Measurements from ENCODE around the gene MS4A8. TPM values are rescaled to one million over a fixed set of nuclear protein-coding genes. Genes with fewer than 3 reads are reported as not detected.

MS4A8 gene
- total and polyA plus RNA-seq, 2 of the 4 experiments (the other 2 are of a cell fraction): not detected

- H2AK9ac ChIP-seq (replicated peaks; ENCODE audit: low read depth, low read length, poor library complexity): peak overlapping the region; percentile 19
- ChIA-PET POLR2A (ENCODE audit: unreplicated experiment) (no interaction called here), CTCF (no interaction called here)
- H2BK15ac ChIP-seq (ENCODE audit: low read depth, low read length): no peak overlapping the region
- no peak overlapping the region for H3K4me2 ChIP-seq (ENCODE audit: low read depth, low read length)
- H4K5ac ChIP-seq (ENCODE audit: low read depth, low read length): no peak overlapping the region
- in situ Hi-C loops (cut with MboI; ENCODE audit: low sequenced_read_pairs) (no loop called here), dilution Hi-C loops (cut with HindIII; ENCODE audit: low sequenced_read_pairs, unreplicated experiment) (no loop called here), intact Hi-C loops (cut with micrococcal nuclease) (no loop called here)
- H3K4ac ChIP-seq (ENCODE audit: low read depth, low read length): no peak overlapping the region
- no peaks in the 10 kb centered on the region for H4K20me1 ChIP-seq (ENCODE audit: insufficient read depth, low read length)
- H4K8ac ChIP-seq (ENCODE audit: low read depth in 2 of 2, low read length in 2 of 2): no peak overlapping the region
- no peak overlapping the region for H3K56ac ChIP-seq (ENCODE audit: extremely low read depth, insufficient read depth, low read length)
- H3K18ac ChIP-seq (ENCODE audit: low read depth, low read length): no peak overlapping the region
- no peak for ATAC-seq (ENCODE audit: low read depth)
- H3K14ac ChIP-seq (replicated peaks; ENCODE audit: low read depth, low read length): no peak overlapping the region
- H3K9ac ChIP-seq (ENCODE audit: low read depth, low read length): no peak overlapping the region
- no peak overlapping the region for H4K91ac ChIP-seq (ENCODE audit: insufficient read depth, low read depth, low read length)
- H2AK5ac ChIP-seq (ENCODE audit: low read depth, low read length): no peak overlapping the region
- H3K4me3 ChIP-seq (ENCODE audit: insufficient read depth, low read depth, low read length): no peak overlapping the region
- no peak overlapping the region for H2BK20ac ChIP-seq (ENCODE audit: low read depth, low read length)
- H2AFZ ChIP-seq (replicated peaks; ENCODE audit: low read length, poor library complexity): no peak overlapping the region
- DNase-seq: no peak
- no peak overlapping the region for H2BK5ac ChIP-seq (ENCODE audit: low read depth, low read length, poor library complexity, severe bottlenecking)
- no peaks in the 10 kb centered on the region for H3K79me1 ChIP-seq (ENCODE audit: low read depth in 1 of 2, low read length in 2 of 2)
- TF ChIP-seq SMC3 (IDR thresholded peaks at IDR 0.05; ENCODE audit: low read depth, low read length) (no peak), CTCF (conservative IDR thresholded peaks at IDR 0.05; ENCODE audit: low read depth, low read length) (no peak), RAD21 (IDR thresholded peaks at IDR 0.05; ENCODE audit: low read length) (no peak), CHD1 (IDR thresholded peaks at IDR 0.05; ENCODE audit: low read depth, low read length) (no peak), BHLHE40 (IDR thresholded peaks at IDR 0.05; ENCODE audit: low read depth, low read length) (no peak), MAFK (IDR thresholded peaks at IDR 0.05; ENCODE audit: low read depth, low read length) (no peak), MAZ (IDR thresholded peaks at IDR 0.05; ENCODE audit: borderline replicate concordance, low read depth, low read length) (no peak), MXI1 (IDR thresholded peaks at IDR 0.05; ENCODE audit: borderline replicate concordance, low read depth, low read length) (no peak), RCOR1 (IDR thresholded peaks at IDR 0.05; ENCODE audit: insufficient replicate concordance, low read length) (no peak), USF2 (IDR thresholded peaks at IDR 0.05; ENCODE audit: low read depth, low read length) (no peak), FOS (IDR thresholded peaks at IDR 0.05; ENCODE audit: low read depth, low read length) (no peak)
- no peak overlapping the region for H3K27ac ChIP-seq (ENCODE audit: insufficient read depth, low read length)
- H3K9me3 ChIP-seq (ENCODE audit: control insufficient read depth, insufficient read depth, low read length): no peaks in the 10 kb centered on the region
- no peaks in the 10 kb centered on the region for H3K9me1 ChIP-seq (ENCODE audit: insufficient read depth, low read length)
- no peak overlapping the region for H2BK120ac ChIP-seq (ENCODE audit: low read depth, low read length)
- no peaks in the 10 kb centered on the region for H3K36me3 ChIP-seq (ENCODE audit: control insufficient read depth, insufficient read depth, low read length)
- no peaks in the 10 kb centered on the region for H3K4me1 ChIP-seq (ENCODE audit: control insufficient read depth, insufficient read depth, low read length)
- 54% methylated on average over 4 of the region's 10 CpGs; no CpG with 5 or more reads in 1 of the 2 experiments for WGBS, 2 experiments (ENCODE audit: extremely low coverage in 2 of 2, insufficient read length in 1 of 2)
- no TSS peak for BruUV-seq (replicated peaks)
- no peaks in the 10 kb centered on the region for H3K27me3 ChIP-seq (ENCODE audit: control insufficient read depth, insufficient read depth, low read length)
- H3K23ac ChIP-seq (ENCODE audit: low read depth, low read length): no peak overlapping the region
Observed at GRCh38 chr11:60718524-60719316, 19.3 kb downstream of the MS4A8 start.

Measured in IMR-90 (cell line).